Endodermal cell (in vitro differentiated cells): ENCODE data around the gene IGF2R. TPM values are rescaled to one million over a fixed set of nuclear protein-coding genes. Genes with fewer than 3 reads are reported as not detected.

Experiments
- DNase-seq: peaks from one replicate; pipeline ENCODE4 v3.0.0-alpha.2; 2017
- H3K27ac ChIP-seq: 2 replicates; pipeline ENCODE4 v1.5.1; 2013; ENCODE audit warnings: mild to moderate bottlenecking, low read depth, low read length, moderate library complexity
- H3K27me3 ChIP-seq: 2 replicates; pipeline ENCODE4 v1.6.1; 2013; ENCODE audit warnings: mild to moderate bottlenecking, low read length, moderate library complexity; ENCODE audit not compliant: insufficient read depth, control insufficient read depth, poor library complexity, severe bottlenecking
- H3K36me3 ChIP-seq: 2 replicates; pipeline ENCODE4 v1.7.0; 2013; ENCODE audit warnings: mild to moderate bottlenecking, low read length, moderate library complexity; ENCODE audit not compliant: control insufficient read depth, insufficient read depth
- H3K4me1 ChIP-seq: one replicate; pipeline ENCODE4 v1.7.0; 2013; ENCODE audit warnings: low read length; ENCODE audit not compliant: control insufficient read depth, insufficient read depth
- H3K4me3 ChIP-seq: 2 replicates; pipeline ENCODE4 v1.5.1; 2013; ENCODE audit warnings: mild to moderate bottlenecking, low read length, moderate library complexity
- H3K9ac ChIP-seq: 2 replicates; pipeline ENCODE4 v1.6.1; 2013; ENCODE audit warnings: mild to moderate bottlenecking, low read length, moderate library complexity; ENCODE audit not compliant: poor library complexity, severe bottlenecking; ENCODE audit errors: extremely low read depth
- H3K9me3 ChIP-seq: 2 replicates; pipeline ENCODE4 v1.6.1; 2013; ENCODE audit warnings: mild to moderate bottlenecking, low read length, moderate library complexity; ENCODE audit not compliant: control insufficient read depth
- H3K27ac Mint-ChIP-seq: 2 replicates; pipeline ENCODE4 v1.8.0; 2020; ENCODE audit warnings: mixed read lengths
- H3K27me3 Mint-ChIP-seq: 2 replicates; pipeline ENCODE4 v1.8.0; 2021; ENCODE audit warnings: mild to moderate bottlenecking, mixed read lengths; ENCODE audit not compliant: insufficient read depth
- H3K36me3 Mint-ChIP-seq: 2 replicates; pipeline ENCODE4 v1.8.0; 2020; ENCODE audit warnings: low read depth, mixed read lengths
- H3K4me1 Mint-ChIP-seq: 2 replicates; pipeline ENCODE4 v1.8.0; 2020; ENCODE audit warnings: mixed read lengths
- H3K4me3 Mint-ChIP-seq: 2 replicates; pipeline ENCODE4 v1.8.0; 2020; ENCODE audit warnings: mild to moderate bottlenecking, moderate library complexity, mixed read lengths
- H3K9me3 Mint-ChIP-seq: 2 replicates; pipeline ENCODE4 v1.8.0; 2020; ENCODE audit warnings: mild to moderate bottlenecking, mixed read lengths
- WGBS, 2 experiments: methylation state at CpG; one replicate each; pipeline versions ENCODE4 v1.1.5 to v1.1.7; 2013; ENCODE audit warnings: missing lambda C conversion rate in 2 of 2, mixed read lengths in 1 of 2; ENCODE audit not compliant: insufficient coverage in 1 of 2, insufficient read length in 1 of 2; 5-methylcytosine and 5-hydroxymethylcytosine counted together
- total RNA-seq, 2 donors: library from RNA; stranded (reverse); fragmentation: NEBNext Ultra II Directional in 1 of 2; extraction: Animal tissue kit (Norgen Biotek cat#: 25700) in 1 of 2; gene quantifications; 2 replicates in 1 of 2; 3 replicates in 1 of 2; pipeline ENCODE4 v1.2.1, GENCODE V29; 2021
- TF ChIP-seq, protein P1 (sequence below): fragments of 200-600 bp; sonication (generic); conservative IDR thresholded peaks from 2 replicates; pipeline ENCODE4 v1.5.0; 2021; ENCODE audit warnings: antibody characterized with exemption, mild to moderate bottlenecking

IGF2R gene
- total RNA-seq, 2 donors from 2014 or later: 103 to 130 TPM

DNA sequence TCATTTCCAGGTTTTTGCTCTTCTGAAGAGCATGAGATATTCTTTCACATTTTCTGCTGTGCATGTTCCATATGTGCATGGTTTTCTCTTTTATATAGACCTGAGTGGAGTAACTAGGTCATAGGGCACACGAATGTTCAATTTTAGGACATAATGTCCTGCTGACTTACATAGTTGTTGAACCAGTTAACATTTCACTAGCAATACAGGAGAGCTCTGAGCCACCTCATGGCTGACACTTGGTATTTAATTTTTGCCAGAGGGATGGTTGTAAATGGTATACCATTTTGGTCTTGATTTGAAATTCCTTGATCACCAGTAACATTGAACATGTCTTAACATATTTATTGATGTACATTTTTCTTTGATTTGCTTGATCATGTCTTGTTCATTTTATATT lies 38.3 kb downstream of the IGF2R start:
- TF ChIP-seq, protein P1, sequence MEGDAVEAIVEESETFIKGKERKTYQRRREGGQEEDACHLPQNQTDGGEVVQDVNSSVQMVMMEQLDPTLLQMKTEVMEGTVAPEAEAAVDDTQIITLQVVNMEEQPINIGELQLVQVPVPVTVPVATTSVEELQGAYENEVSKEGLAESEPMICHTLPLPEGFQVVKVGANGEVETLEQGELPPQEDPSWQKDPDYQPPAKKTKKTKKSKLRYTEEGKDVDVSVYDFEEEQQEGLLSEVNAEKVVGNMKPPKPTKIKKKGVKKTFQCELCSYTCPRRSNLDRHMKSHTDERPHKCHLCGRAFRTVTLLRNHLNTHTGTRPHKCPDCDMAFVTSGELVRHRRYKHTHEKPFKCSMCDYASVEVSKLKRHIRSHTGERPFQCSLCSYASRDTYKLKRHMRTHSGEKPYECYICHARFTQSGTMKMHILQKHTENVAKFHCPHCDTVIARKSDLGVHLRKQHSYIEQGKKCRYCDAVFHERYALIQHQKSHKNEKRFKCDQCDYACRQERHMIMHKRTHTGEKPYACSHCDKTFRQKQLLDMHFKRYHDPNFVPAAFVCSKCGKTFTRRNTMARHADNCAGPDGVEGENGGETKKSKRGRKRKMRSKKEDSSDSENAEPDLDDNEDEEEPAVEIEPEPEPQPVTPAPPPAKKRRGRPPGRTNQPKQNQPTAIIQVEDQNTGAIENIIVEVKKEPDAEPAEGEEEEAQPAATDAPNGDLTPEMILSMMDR: no peak
- Histone ChIP-seq H3K36me3 (peaks cover 43% of the 10 kb centered on the region), H3K4me3 (no peak overlapping the region), H3K9me3 (no peaks in the 10 kb centered on the region), H3K9ac (no peak overlapping the region), H3K27ac (no peak overlapping the region), H3K4me1 (no peaks in the 10 kb centered on the region), H3K27me3 (no peaks in the 10 kb centered on the region)
- Mint-ChIP-seq H3K9me3 (peaks cover 17% of the 10 kb centered on the region), H3K36me3 (peaks cover 57% of the 10 kb centered on the region), H3K27me3 (no peaks in the 10 kb centered on the region), H3K4me1 (no peaks in the 10 kb centered on the region), H3K27ac (no peak overlapping the region), H3K4me3 (no peak overlapping the region)
- WGBS, 2 experiments: 88 to 95% methylated on average over 1 of the region's 1 CpG
- no peak for DNase-seq

DNA sequence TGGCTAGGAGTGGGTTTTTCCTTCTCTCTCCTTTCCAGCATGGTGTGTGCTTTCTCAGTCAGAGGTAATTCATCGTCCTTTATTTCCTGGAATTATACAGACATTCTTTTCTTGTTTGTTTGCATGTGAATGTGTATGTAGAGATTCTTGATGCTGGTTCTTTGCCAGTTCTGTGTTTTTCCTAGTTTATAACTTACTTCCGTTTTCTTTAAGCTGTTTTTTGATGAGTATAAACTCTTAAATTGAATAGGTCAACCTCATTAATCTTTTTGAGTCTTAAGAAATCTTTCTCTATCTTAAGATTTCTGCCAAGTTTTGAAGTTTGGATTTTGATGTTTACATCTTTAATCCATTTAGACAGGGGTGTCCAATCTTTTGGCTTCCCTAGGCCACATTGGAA lies 38.7 kb downstream of the IGF2R start:
- TF ChIP-seq, protein P1: no peak
- Mint-ChIP-seq H3K27ac (no peak overlapping the region), H3K36me3 (peaks cover 58% of the 10 kb centered on the region), H3K27me3 (no peaks in the 10 kb centered on the region), H3K4me3 (no peak overlapping the region), H3K4me1 (no peaks in the 10 kb centered on the region), H3K9me3 (peaks cover 17% of the 10 kb centered on the region)
- no peaks in the 10 kb centered on the region for H3K27me3 ChIP-seq
- no peaks in the 10 kb centered on the region for H3K9me3 ChIP-seq
- no peak overlapping the region for H3K9ac ChIP-seq
- H3K36me3 ChIP-seq: peaks cover 46% of the 10 kb centered on the region
- no peak overlapping the region for H3K27ac ChIP-seq
- 100% methylated on average over 1 of the region's 2 CpGs; no CpG with 5 or more reads in 1 of the 2 experiments for WGBS, 2 experiments
- no peak overlapping the region for H3K4me3 ChIP-seq
- no peak for DNase-seq
- H3K4me1 ChIP-seq: no peaks in the 10 kb centered on the region

DNA sequence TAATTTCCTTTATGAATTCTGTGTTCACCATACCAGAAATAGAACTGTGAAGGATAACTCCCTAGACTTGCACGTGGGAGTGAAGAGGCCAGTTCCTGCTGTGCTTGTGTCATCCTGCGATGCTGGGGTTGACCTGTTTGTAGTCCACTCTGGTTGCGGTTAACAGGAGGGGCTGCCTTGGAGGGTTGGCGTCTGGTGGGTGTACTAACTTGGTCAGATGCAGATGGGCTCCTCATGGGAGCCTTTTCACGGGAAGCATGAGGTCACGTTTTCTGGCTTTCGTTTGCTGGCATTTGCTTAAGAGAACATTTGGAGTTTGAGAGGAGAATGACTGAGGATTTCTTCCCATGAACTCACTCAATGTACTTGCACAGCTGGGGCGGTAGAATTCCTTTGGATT lies 41.2 kb downstream of the IGF2R start:
- peaks cover 55% of the 10 kb centered on the region for H3K36me3 ChIP-seq
- H3K27ac Mint-ChIP-seq: no peak overlapping the region
- H3K9me3 ChIP-seq: no peaks in the 10 kb centered on the region
- no peak for DNase-seq
- peaks cover 59% of the 10 kb centered on the region for H3K36me3 Mint-ChIP-seq
- no peak overlapping the region for H3K4me3 ChIP-seq
- no peaks in the 10 kb centered on the region for H3K27me3 Mint-ChIP-seq
- no peaks in the 10 kb centered on the region for H3K4me1 ChIP-seq
- H3K9ac ChIP-seq: no peak overlapping the region
- H3K27me3 ChIP-seq: no peaks in the 10 kb centered on the region
- H3K4me1 Mint-ChIP-seq: no peaks in the 10 kb centered on the region
- TF ChIP-seq, protein P1: no peak
- WGBS, 2 experiments: 76 to 95% methylated on average over 4 to 8 of the region's 8 CpGs
- no peak overlapping the region for H3K27ac ChIP-seq
- peaks cover 4% of the 10 kb centered on the region for H3K9me3 Mint-ChIP-seq
- no peak overlapping the region for H3K4me3 Mint-ChIP-seq
